HEK293 (cell line): ENCODE results near the gene GLIS1.
A peak's percentile ranks its signal among the peaks of the same experiment; 100 is the strongest.

Experiments
- CTCF ChIA-PET: fragments of 350-600 bp; formaldehyde crosslinking; extraction: SDS; loops from one replicate; lab custom pipeline; 2021; ENCODE audit warnings: antibody characterized with exemption; lab: Yijun Ruan, JAX
- POLR2A ChIA-PET: fragments of 300-600 bp; formaldehyde crosslinking; extraction: SDS; loops from one replicate; lab custom pipeline; 2020; ENCODE audit warnings: antibody characterized with exemption, inconsistent platforms; lab: Yijun Ruan, JAX
- H3K27ac ChIP-seq: fragments of 200-500 bp; sonication (Bioruptor generic); 2 replicates; pipeline ENCODE4 v1.5.1; 2014; ENCODE audit warnings: low read depth, low read length, control low read depth, inconsistent platforms; ENCODE audit errors: extremely low read depth
- H3K36me3 ChIP-seq, 2 experiments: fragments of 200-500 bp in 1 of 2; sonication (Bioruptor generic) in 1 of 2; 1 replicate in 1 of 2; 2 replicates in 1 of 2; pipeline ENCODE4 v1.5.1; 2014 to 2017; ENCODE audit warnings: inconsistent platforms in 2 of 2, low read length in 2 of 2; ENCODE audit not compliant: control insufficient read depth in 2 of 2, insufficient read depth in 1 of 2
- H3K4me1 ChIP-seq: fragments of 200-500 bp; sonication (Bioruptor generic); 2 replicates; pipeline ENCODE4 v1.5.1; 2014; ENCODE audit warnings: mild to moderate bottlenecking, low read length, inconsistent platforms; ENCODE audit not compliant: control insufficient read depth, insufficient read depth
- H3K4me3 ChIP-seq: 2 replicates; pipeline ENCODE4 v1.5.1; 2011; ENCODE audit warnings: low read depth, mild to moderate bottlenecking, control low read depth, low read length, moderate library complexity
- H3K9me3 ChIP-seq: fragments of 200-500 bp; sonication (Bioruptor generic); 2 replicates; pipeline ENCODE4 v1.5.1; 2014; ENCODE audit warnings: low read depth, low read length, inconsistent platforms; ENCODE audit not compliant: control insufficient read depth, insufficient read depth
- BCL11B ChIP-seq: fragments of 450-650 bp; formaldehyde crosslinking; IDR thresholded peaks from 2 replicates; pipeline ENCODE4 v1.5.1; 2016; ENCODE audit warnings: low read depth, missing biosample characterization, missing genetic modification characterization
- GLI4 ChIP-seq: fragments of 450-650 bp; formaldehyde crosslinking; IDR thresholded peaks from 2 replicates; pipeline ENCODE4 v1.5.1; 2016; ENCODE audit warnings: missing biosample characterization, missing genetic modification characterization
- KLF10 ChIP-seq: fragments of 450-650 bp; IDR thresholded peaks from 2 replicates; pipeline ENCODE4 v1.5.1; 2018; ENCODE audit warnings: missing biosample characterization, mild to moderate bottlenecking, missing genetic modification characterization
- KLF17 ChIP-seq: fragments of 450-650 bp; formaldehyde crosslinking; IDR thresholded peaks from 2 replicates; pipeline ENCODE4 v1.5.1; 2016; ENCODE audit warnings: missing biosample characterization, missing genetic modification characterization
- MYNN ChIP-seq: fragments of 450-650 bp; formaldehyde crosslinking; IDR thresholded peaks from 2 replicates; pipeline ENCODE4 v1.5.1; 2016; ENCODE audit warnings: missing biosample characterization, missing genetic modification characterization, borderline replicate concordance
- ZBTB7A ChIP-seq: fragments of 450-650 bp; formaldehyde crosslinking; IDR thresholded peaks from 2 replicates; pipeline ENCODE4 v1.5.1; 2016; ENCODE audit warnings: low read depth, missing biosample characterization, missing genetic modification characterization
- ZIC2 ChIP-seq: fragments of 450-650 bp; formaldehyde crosslinking; IDR thresholded peaks from 2 replicates; pipeline ENCODE4 v1.5.1; 2016; ENCODE audit warnings: missing biosample characterization, missing genetic modification characterization
- ZNF18 ChIP-seq: fragments of 450-650 bp; formaldehyde crosslinking; IDR thresholded peaks from 2 replicates; pipeline ENCODE4 v1.5.1; 2016; ENCODE audit warnings: missing biosample characterization, missing genetic modification characterization
- ZNF24 ChIP-seq: fragments of 450-650 bp; formaldehyde crosslinking; IDR thresholded peaks from 2 replicates; pipeline ENCODE4 v1.5.1; 2016; ENCODE audit warnings: missing biosample characterization, missing genetic modification characterization
- ZNF26 ChIP-seq: fragments of 450-650 bp; formaldehyde crosslinking; IDR thresholded peaks from 2 replicates; pipeline ENCODE4 v1.5.1; 2016; ENCODE audit warnings: missing biosample characterization, missing genetic modification characterization
- ZNF350 ChIP-seq: fragments of 450-650 bp; formaldehyde crosslinking; IDR thresholded peaks from 2 replicates; pipeline ENCODE4 v1.5.0; 2017; ENCODE audit warnings: missing biosample characterization, mild to moderate bottlenecking, missing genetic modification characterization
- ZNF362 ChIP-seq: fragments of 450-650 bp; formaldehyde crosslinking; IDR thresholded peaks from 2 replicates; pipeline ENCODE4 v1.5.1; 2016; ENCODE audit warnings: missing biosample characterization, missing genetic modification characterization
- ZNF555 ChIP-seq: fragments of 450-650 bp; formaldehyde crosslinking; conservative IDR thresholded peaks from 2 replicates; pipeline ENCODE4 v1.5.1; 2017; ENCODE audit warnings: missing biosample characterization, mild to moderate bottlenecking, missing genetic modification characterization, inconsistent platforms
- ZNF561 ChIP-seq: fragments of 450-650 bp; IDR thresholded peaks from 2 replicates; pipeline ENCODE4 v1.5.1; 2018; ENCODE audit warnings: missing biosample characterization, missing genetic modification characterization, borderline replicate concordance
- ZNF621 ChIP-seq: fragments of 450-650 bp; formaldehyde crosslinking; IDR thresholded peaks from 2 replicates; pipeline ENCODE4 v1.5.1; 2017; ENCODE audit warnings: missing biosample characterization, missing genetic modification characterization
- ZNF776 ChIP-seq: fragments of 450-650 bp; formaldehyde crosslinking; IDR thresholded peaks from 2 replicates; pipeline ENCODE4 v1.5.0; 2017; ENCODE audit warnings: missing biosample characterization, missing genetic modification characterization, borderline replicate concordance
- ZNF777 ChIP-seq: fragments of 450-650 bp; formaldehyde crosslinking; IDR thresholded peaks from 2 replicates; pipeline ENCODE4 v1.5.1; 2017; ENCODE audit warnings: missing biosample characterization, missing genetic modification characterization, borderline replicate concordance
- TF ChIP-seq, protein P1 (sequence below): fragments of 450-650 bp; formaldehyde crosslinking; IDR thresholded peaks from 2 replicates; pipeline ENCODE4 v1.5.1; 2016; ENCODE audit warnings: missing biosample characterization, missing genetic modification characterization
- TF ChIP-seq, protein P2 (sequence below): fragments of 450-650 bp; formaldehyde crosslinking; IDR thresholded peaks from 2 replicates; pipeline ENCODE4 v1.5.1; 2017; ENCODE audit warnings: missing biosample characterization, missing genetic modification characterization

The GLIS1 gene

DNA sequence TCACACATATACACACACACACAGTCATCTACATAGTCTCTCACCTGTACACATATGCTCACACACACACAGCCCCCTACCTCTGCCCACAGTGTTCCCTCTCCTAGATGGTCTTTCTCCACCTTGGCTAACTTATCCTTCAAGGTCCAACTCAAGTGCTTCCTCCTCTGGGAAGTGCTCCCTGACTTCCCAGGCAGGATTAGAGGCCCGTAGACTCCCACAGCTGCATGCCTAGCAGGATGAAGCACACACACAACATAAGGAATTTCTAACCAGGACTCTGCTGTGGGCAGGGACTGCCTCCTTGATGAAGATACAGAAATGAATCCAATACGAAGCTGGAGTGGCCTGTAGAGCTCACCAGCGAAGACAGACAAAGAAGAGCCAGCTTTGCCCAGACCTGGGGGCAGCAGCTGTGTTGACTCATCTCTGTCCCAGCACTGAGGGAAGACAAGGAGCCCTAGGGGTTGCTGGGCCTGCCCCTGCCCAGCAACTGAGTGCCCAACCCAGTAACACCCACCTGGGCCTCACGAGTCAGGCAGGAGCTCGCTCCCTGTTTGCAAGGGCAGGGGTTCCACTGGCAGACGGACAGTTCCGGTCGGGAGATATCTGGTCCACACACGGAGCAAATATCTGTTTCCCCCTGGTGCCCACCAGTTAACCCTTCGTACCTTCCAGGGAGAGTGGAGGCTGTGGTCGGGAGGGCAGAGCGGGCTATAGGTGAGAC is 178.9 kb downstream of the GLIS1 start:
- TF ChIP-seq ZNF24 (no peak), KLF10 (tag by site-specific recombination) (no peak), GLI4 (no peak), ZNF621 (tag by site-specific recombination) (no peak), ZBTB7A (tag by site-specific recombination) (no peak), KLF17 (tag by site-specific recombination) (no peak), BCL11B (tag by site-specific recombination) (no peak), ZNF362 (tag by site-specific recombination) (no peak), ZNF350 (tag by site-specific recombination) (no peak), ZNF555 (tag by site-specific recombination) (no peak), ZNF18 (tag by site-specific recombination) (no peak), MYNN (no peak)
- ChIA-PET POLR2A (no interaction called here), CTCF (interaction anchor here (0.7 to 1.1 kb wide), 2 partner anchors 19 to 1055 kb away, joined by 3 to 5 read pairs; no protein-coding TSS in a partner anchor)
- Histone ChIP-seq H3K4me1 (no peaks in the 10 kb centered on the region), H3K9me3 (no peaks in the 10 kb centered on the region), H3K36me3 (no peaks in the 10 kb centered on the region), H3K27ac (no peak overlapping the region), H3K4me3 (no peak overlapping the region)

GRCh38 chr1:53559391-53559815 is 179.6 kb downstream of the GLIS1 start:
- no peaks in the 10 kb centered on the region for H3K9me3 ChIP-seq
- TF ChIP-seq ZIC2 (peak; percentile 63), ZNF776 (tag by site-specific recombination) (no peak)
- H3K36me3 ChIP-seq = no peaks in the 10 kb centered on the region
- ChIA-PET CTCF (interaction anchor here (0.7 to 1.1 kb wide), 2 partner anchors 18 to 1056 kb away, joined by 3 to 5 read pairs; no protein-coding TSS in a partner anchor), POLR2A (no interaction called here)
- H3K4me1 ChIP-seq = no peaks in the 10 kb centered on the region
- no peak overlapping the region for H3K27ac ChIP-seq
- H3K4me3 ChIP-seq = no peak overlapping the region

DNA sequence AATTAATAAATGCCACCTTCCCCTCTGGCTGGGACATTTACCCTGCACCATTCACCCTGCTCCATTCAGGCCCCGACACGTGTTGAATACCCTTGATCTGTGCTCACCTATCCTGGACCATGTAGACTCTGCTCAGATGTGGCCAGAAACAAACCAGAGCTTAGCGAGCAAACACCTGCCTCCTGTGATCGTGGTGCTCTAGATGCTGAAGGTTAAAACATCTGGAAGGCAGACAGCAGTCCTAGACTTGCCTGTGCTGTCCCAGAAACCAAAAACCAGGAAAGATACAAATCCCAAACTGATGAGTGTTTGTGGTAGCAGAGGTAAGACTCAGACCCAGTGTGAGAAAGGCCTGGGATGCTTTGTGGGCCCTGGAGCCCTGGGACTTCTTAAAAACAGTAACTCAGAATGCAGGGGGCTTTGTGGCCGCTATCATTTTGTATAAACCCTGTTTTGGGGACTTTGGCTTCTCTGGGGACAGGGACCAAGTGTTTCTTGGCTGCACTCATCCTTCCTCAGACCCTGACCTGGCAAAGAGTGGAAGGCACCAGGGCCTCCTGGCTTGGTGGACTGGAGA is 180.1 kb downstream of the GLIS1 start:
- Histone ChIP-seq H3K4me1 (no peaks in the 10 kb centered on the region), H3K9me3 (no peaks in the 10 kb centered on the region), H3K27ac (no peak overlapping the region), H3K36me3 (no peaks in the 10 kb centered on the region), H3K4me3 (no peak overlapping the region)
- ChIA-PET POLR2A (no interaction called here), CTCF (no interaction called here)
- no peak for TF ChIP-seq ZNF26 (tag by site-specific recombination)
- TF ChIP-seq, protein P1, sequence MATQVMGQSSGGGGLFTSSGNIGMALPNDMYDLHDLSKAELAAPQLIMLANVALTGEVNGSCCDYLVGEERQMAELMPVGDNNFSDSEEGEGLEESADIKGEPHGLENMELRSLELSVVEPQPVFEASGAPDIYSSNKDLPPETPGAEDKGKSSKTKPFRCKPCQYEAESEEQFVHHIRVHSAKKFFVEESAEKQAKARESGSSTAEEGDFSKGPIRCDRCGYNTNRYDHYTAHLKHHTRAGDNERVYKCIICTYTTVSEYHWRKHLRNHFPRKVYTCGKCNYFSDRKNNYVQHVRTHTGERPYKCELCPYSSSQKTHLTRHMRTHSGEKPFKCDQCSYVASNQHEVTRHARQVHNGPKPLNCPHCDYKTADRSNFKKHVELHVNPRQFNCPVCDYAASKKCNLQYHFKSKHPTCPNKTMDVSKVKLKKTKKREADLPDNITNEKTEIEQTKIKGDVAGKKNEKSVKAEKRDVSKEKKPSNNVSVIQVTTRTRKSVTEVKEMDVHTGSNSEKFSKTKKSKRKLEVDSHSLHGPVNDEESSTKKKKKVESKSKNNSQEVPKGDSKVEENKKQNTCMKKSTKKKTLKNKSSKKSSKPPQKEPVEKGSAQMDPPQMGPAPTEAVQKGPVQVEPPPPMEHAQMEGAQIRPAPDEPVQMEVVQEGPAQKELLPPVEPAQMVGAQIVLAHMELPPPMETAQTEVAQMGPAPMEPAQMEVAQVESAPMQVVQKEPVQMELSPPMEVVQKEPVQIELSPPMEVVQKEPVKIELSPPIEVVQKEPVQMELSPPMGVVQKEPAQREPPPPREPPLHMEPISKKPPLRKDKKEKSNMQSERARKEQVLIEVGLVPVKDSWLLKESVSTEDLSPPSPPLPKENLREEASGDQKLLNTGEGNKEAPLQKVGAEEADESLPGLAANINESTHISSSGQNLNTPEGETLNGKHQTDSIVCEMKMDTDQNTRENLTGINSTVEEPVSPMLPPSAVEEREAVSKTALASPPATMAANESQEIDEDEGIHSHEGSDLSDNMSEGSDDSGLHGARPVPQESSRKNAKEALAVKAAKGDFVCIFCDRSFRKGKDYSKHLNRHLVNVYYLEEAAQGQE = no peak
- TF ChIP-seq, protein P2, sequence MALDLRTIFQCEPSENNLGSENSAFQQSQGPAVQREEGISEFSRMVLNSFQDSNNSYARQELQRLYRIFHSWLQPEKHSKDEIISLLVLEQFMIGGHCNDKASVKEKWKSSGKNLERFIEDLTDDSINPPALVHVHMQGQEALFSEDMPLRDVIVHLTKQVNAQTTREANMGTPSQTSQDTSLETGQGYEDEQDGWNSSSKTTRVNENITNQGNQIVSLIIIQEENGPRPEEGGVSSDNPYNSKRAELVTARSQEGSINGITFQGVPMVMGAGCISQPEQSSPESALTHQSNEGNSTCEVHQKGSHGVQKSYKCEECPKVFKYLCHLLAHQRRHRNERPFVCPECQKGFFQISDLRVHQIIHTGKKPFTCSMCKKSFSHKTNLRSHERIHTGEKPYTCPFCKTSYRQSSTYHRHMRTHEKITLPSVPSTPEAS (tag by site-specific recombination) = no peak
- no peak for TF ChIP-seq ZNF561
- no peak for TF ChIP-seq ZNF777 (tag by site-specific recombination)
